Measurements from ENCODE around the gene EML4. TPM values are rescaled to one million over a fixed set of nuclear protein-coding genes. Genes with fewer than 3 reads are reported as not detected.

EML4 gene
- total RNA-seq, 1 donor from 2014 or later: 33.7 TPM

GRCh38 chr2:42367835-42368234 lies 198.7 kb downstream of the EML4 start:
- no peak for TF ChIP-seq CTCF (conservative IDR thresholded peaks at IDR 0.05; ENCODE audit: low read depth, low read length)
- DNase-seq (ENCODE audit: low read depth): no peak
- no peak overlapping the region for H3K4me3 ChIP-seq (ENCODE audit: low read depth, low read length)

- DNase-seq (ENCODE audit: low read depth): no peak
- no peak for TF ChIP-seq CTCF (conservative IDR thresholded peaks at IDR 0.05; ENCODE audit: low read depth, low read length)
- no peak overlapping the region for H3K4me3 ChIP-seq (ENCODE audit: low read depth, low read length)
Observed at GRCh38 chr2:42368817-42369531, 199.8 kb downstream of the EML4 start.

GRCh38 chr2:42369532-42370229 lies 200.5 kb downstream of the EML4 start:
- DNase-seq (ENCODE audit: low read depth): no peak
- no peak overlapping the region for H3K4me3 ChIP-seq (ENCODE audit: low read depth, low read length)
- no peak for TF ChIP-seq CTCF (conservative IDR thresholded peaks at IDR 0.05; ENCODE audit: low read depth, low read length)

- no peak for DNase-seq (ENCODE audit: low read depth)
- TF ChIP-seq CTCF (conservative IDR thresholded peaks at IDR 0.05; ENCODE audit: low read depth, low read length): no peak
Observed at GRCh38 chr2:42371611-42372473, 202.7 kb downstream of the EML4 start.

GRCh38 chr2:42372474-42373200 lies 203.5 kb downstream of the EML4 start:
- no peak for DNase-seq (ENCODE audit: low read depth)
- H3K4me3 ChIP-seq (ENCODE audit: low read depth, low read length): no peak overlapping the region
- TF ChIP-seq CTCF (conservative IDR thresholded peaks at IDR 0.05; ENCODE audit: low read depth, low read length): no peak

More at GRCh38 chr2:42371611-42372473, 202.7 kb downstream of the EML4 start:
- H3K4me3 ChIP-seq (ENCODE audit: low read depth, low read length): no peak overlapping the region

GRCh38 chr2:42376758-42377157 lies 207.6 kb downstream of the EML4 start:
- no peak overlapping the region for H3K4me3 ChIP-seq (ENCODE audit: low read depth, low read length)
- no peak for DNase-seq (ENCODE audit: low read depth)
- no peak for TF ChIP-seq CTCF (conservative IDR thresholded peaks at IDR 0.05; ENCODE audit: low read depth, low read length)
